IMR-90 (cell line): ENCODE results near the gene CLK4. TPM values are rescaled to one million over a fixed set of nuclear protein-coding genes. Genes with fewer than 3 reads are reported as not detected.

Source experiments
- ATAC-seq: fragments of 200-7000 bp; cut with Tn5 transposase; 2 replicates; pipeline ENCODE4 v1.9.1; 2020; ENCODE audit warnings: low read depth, mild to moderate bottlenecking, moderate library complexity
- BruUV-seq: library from RNA; stranded (reverse); fragments of 400-500 nt; replicated peaks from 2 replicates; lab custom pipeline; 2021; lab: Mats Ljungman, UMichigan
- CTCF ChIA-PET: fragments of 300-600 bp; formaldehyde crosslinking; extraction: SDS; loops from one replicate; lab custom pipeline; 2021; ENCODE audit warnings: antibody characterized with exemption; lab: Yijun Ruan, JAX
- POLR2A ChIA-PET: fragments of 300-600 bp; sonication (Branson Sonifier 250); formaldehyde crosslinking; loops from one replicate; lab custom pipeline; 2022; ENCODE audit warnings: antibody characterized with exemption; ENCODE audit not compliant: unreplicated experiment; lab: Charles Lee
- DNase-seq: peaks from one replicate; pipeline ENCODE4 v3.0.0; 2013
- H2AFZ ChIP-seq: replicated peaks from 2 replicates; pipeline ENCODE3; 2013; ENCODE audit warnings: low read length, mild to moderate bottlenecking; ENCODE audit not compliant: poor library complexity
- H2AK5ac ChIP-seq: 2 replicates; pipeline ENCODE4 v1.6.1; 2013; ENCODE audit warnings: low read depth, low read length, inconsistent platforms
- H2AK9ac ChIP-seq: replicated peaks from 2 replicates; pipeline ENCODE3; 2013; ENCODE audit warnings: mild to moderate bottlenecking, low read depth, low read length, moderate library complexity; ENCODE audit not compliant: poor library complexity
- H2BK120ac ChIP-seq: 2 replicates; pipeline ENCODE4 v1.6.1; 2013; ENCODE audit warnings: low read depth, low read length, inconsistent platforms
- H2BK15ac ChIP-seq: 3 replicates; pipeline ENCODE4 v1.6.1; 2013; ENCODE audit warnings: low read depth, low read length, inconsistent platforms
- H2BK20ac ChIP-seq: 2 replicates; pipeline ENCODE4 v1.6.1; 2013; ENCODE audit warnings: low read depth, mild to moderate bottlenecking, inconsistent platforms, low read length, moderate library complexity
- H2BK5ac ChIP-seq: 2 replicates; pipeline ENCODE4 v1.6.1; 2013; ENCODE audit warnings: mild to moderate bottlenecking, low read depth, low read length, inconsistent platforms; ENCODE audit not compliant: poor library complexity, severe bottlenecking
- H3K14ac ChIP-seq: replicated peaks from 2 replicates; pipeline ENCODE4 v1.6.1; 2013; ENCODE audit warnings: low read depth, low read length, inconsistent platforms
- H3K18ac ChIP-seq: 2 replicates; pipeline ENCODE4 v1.6.1; 2013; ENCODE audit warnings: low read depth, low read length, control low read depth
- H3K23ac ChIP-seq: 2 replicates; pipeline ENCODE4 v1.6.1; 2013; ENCODE audit warnings: low read depth, low read length, inconsistent platforms
- H3K27ac ChIP-seq: 2 replicates; pipeline ENCODE4 v1.5.1; 2013; ENCODE audit warnings: mild to moderate bottlenecking, control low read depth, low read length; ENCODE audit not compliant: insufficient read depth
- H3K27me3 ChIP-seq: 2 replicates; pipeline ENCODE4 v1.6.1; 2013; ENCODE audit warnings: low read length; ENCODE audit not compliant: control insufficient read depth, insufficient read depth
- H3K36me3 ChIP-seq: 2 replicates; pipeline ENCODE4 v1.6.1; 2013; ENCODE audit warnings: low read length, mixed read lengths; ENCODE audit not compliant: control insufficient read depth, insufficient read depth
- H3K4ac ChIP-seq: 2 replicates; pipeline ENCODE4 v1.6.1; 2013; ENCODE audit warnings: low read depth, low read length, inconsistent platforms
- H3K4me1 ChIP-seq: 2 replicates; pipeline ENCODE4 v1.6.1; 2013; ENCODE audit warnings: low read length, mixed read lengths; ENCODE audit not compliant: control insufficient read depth, insufficient read depth
- H3K4me2 ChIP-seq: 2 replicates; pipeline ENCODE4 v1.6.1; 2013; ENCODE audit warnings: low read depth, mild to moderate bottlenecking, control low read depth, low read length, moderate library complexity
- H3K4me3 ChIP-seq: 2 replicates; pipeline ENCODE4 v1.5.1; 2013; ENCODE audit warnings: low read depth, mild to moderate bottlenecking, control low read depth, low read length, moderate library complexity; ENCODE audit not compliant: insufficient read depth
- H3K56ac ChIP-seq: 2 replicates; pipeline ENCODE4 v1.6.1; 2013; ENCODE audit warnings: low read length, inconsistent platforms; ENCODE audit not compliant: insufficient read depth; ENCODE audit errors: extremely low read depth
- H3K79me1 ChIP-seq, 2 experiments: 2 replicates each; pipeline ENCODE4 v1.6.1; 2013; ENCODE audit warnings: low read length in 2 of 2, inconsistent platforms in 1 of 2, low read depth in 1 of 2
- H3K9ac ChIP-seq: 2 replicates; pipeline ENCODE4 v1.6.1; 2013; ENCODE audit warnings: low read depth, low read length, control low read depth
- H3K9me1 ChIP-seq: 2 replicates; pipeline ENCODE4 v1.6.1; 2013; ENCODE audit warnings: low read length, inconsistent platforms; ENCODE audit not compliant: insufficient read depth
- H3K9me3 ChIP-seq: 2 replicates; pipeline ENCODE4 v1.6.1; 2013; ENCODE audit warnings: low read length; ENCODE audit not compliant: control insufficient read depth, insufficient read depth
- H4K20me1 ChIP-seq: 2 replicates; pipeline ENCODE4 v1.6.1; 2013; ENCODE audit warnings: low read length, inconsistent platforms; ENCODE audit not compliant: insufficient read depth
- H4K5ac ChIP-seq: 2 replicates; pipeline ENCODE4 v1.6.1; 2013; ENCODE audit warnings: mild to moderate bottlenecking, low read depth, low read length, control low read depth
- H4K8ac ChIP-seq, 2 experiments: 2 replicates each; pipeline ENCODE4 v1.6.1; 2013; ENCODE audit warnings: low read depth in 2 of 2, low read length in 2 of 2, control low read depth in 1 of 2, inconsistent platforms in 1 of 2
- H4K91ac ChIP-seq: 2 replicates; pipeline ENCODE4 v1.6.1; 2013; ENCODE audit warnings: low read depth, low read length, inconsistent platforms; ENCODE audit not compliant: insufficient read depth
- BHLHE40 ChIP-seq: fragments of 150-350 bp; IDR thresholded peaks from 2 replicates; pipeline ENCODE4 v1.6.1; 2016; ENCODE audit warnings: mild to moderate bottlenecking, low read depth, low read length
- CEBPB ChIP-seq: IDR thresholded peaks from 2 replicates; pipeline ENCODE4 v1.6.1; 2012; ENCODE audit warnings: low read depth, low read length, improper control_type of control experiment
- CHD1 ChIP-seq: IDR thresholded peaks from 2 replicates; pipeline ENCODE4 v1.6.1; 2012; ENCODE audit warnings: low read depth, low read length, improper control_type of control experiment
- MAFK ChIP-seq: IDR thresholded peaks from 2 replicates; pipeline ENCODE4 v1.6.1; 2012; ENCODE audit warnings: low read depth, low read length, improper control_type of control experiment
- WGBS, 2 experiments: methylation state at CpG; one replicate each; pipeline versions ENCODE4 v1.1.5 to v1.1.7; 2013; ENCODE audit warnings: missing lambda C conversion rate in 2 of 2; ENCODE audit not compliant: insufficient read length in 1 of 2; ENCODE audit errors: extremely low coverage in 2 of 2; 5-methylcytosine and 5-hydroxymethylcytosine counted together
- dilution Hi-C: fragments of 300-500 bp; cut with HindIII; formaldehyde crosslinking; loops from one replicate; pipeline ENCODE4 v1.14.3; 2018; ENCODE audit warnings: low sequenced_read_pairs; ENCODE audit not compliant: unreplicated experiment
- in situ Hi-C: fragments of 300-500 bp; cut with MboI; formaldehyde crosslinking; loops from 3 replicates; pipeline ENCODE4 v1.14.3; 2019; ENCODE audit warnings: low sequenced_read_pairs, inconsistent platforms, mixed read lengths
- intact Hi-C: fragments of 100-400 bp; cut with micrococcal nuclease; formaldehyde crosslinking; loops from 2 replicates; pipeline ENCODE4 v1.10.0; 2022
- polyA plus RNA-seq, 3 experiments: library from polyadenylated mRNA; depleted of rRNA; stranded (reverse); fragments of >200 nt; gene quantifications; 2 replicates each; pipeline ENCODE4 v1.2.3, GENCODE V29; 2012; ENCODE audit warnings: low replicate concordance in 1 of 3
- total RNA-seq: library from RNA; depleted of rRNA; stranded (reverse); fragments of >200 nt; gene quantifications from 2 replicates; pipeline ENCODE4 v1.2.3, GENCODE V29; 2012

The CLK4 gene
- total and polyA plus RNA-seq, 2 of the 4 experiments (the other 2 are of a cell fraction) = 8.2 to 11.9 TPM

DNA sequence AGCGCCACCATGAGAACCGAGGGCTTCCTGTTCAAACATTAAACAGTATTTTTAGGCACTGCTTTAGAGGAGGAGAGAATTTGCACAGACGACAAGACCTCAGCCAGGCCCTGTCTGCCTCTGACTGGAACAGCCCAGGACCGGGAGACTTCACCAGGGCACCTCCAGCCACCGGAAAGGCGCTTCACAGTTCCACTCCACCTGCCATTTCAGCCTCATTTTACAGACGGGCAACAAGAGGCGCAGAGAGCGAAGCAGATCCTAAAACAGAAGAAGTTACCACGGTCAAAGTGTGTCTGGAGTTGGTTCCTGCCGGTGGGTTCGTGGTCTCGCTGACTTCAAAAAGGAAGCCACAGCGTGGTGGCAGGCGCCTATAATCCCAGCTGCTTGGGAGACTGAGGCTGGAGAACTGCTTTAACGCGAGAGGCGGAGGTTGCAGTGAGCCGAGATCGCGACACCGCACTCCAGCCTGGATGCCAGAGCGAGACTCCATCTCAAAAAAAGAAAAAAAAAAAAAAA lies 65.0 kb downstream of the CLK4 start:
- H4K5ac ChIP-seq = no peak overlapping the region
- TF ChIP-seq CEBPB = no peak
- TF ChIP-seq CHD1 = no peak
- TF ChIP-seq BHLHE40 = no peak
- TF ChIP-seq MAFK = no peak
- no peak overlapping the region for H3K4me2 ChIP-seq
- no peak overlapping the region for H3K9ac ChIP-seq
- no TSS peak for BruUV-seq
- intact Hi-C loops = no loop called here
- H3K56ac ChIP-seq = no peak overlapping the region
- CTCF ChIA-PET = no interaction called here
- no peak for ATAC-seq
- H2BK20ac ChIP-seq = no peak overlapping the region
- no peaks in the 10 kb centered on the region for H3K27me3 ChIP-seq
- H3K9me3 ChIP-seq = peaks cover 21% of the 10 kb centered on the region
- H3K4me1 ChIP-seq = no peaks in the 10 kb centered on the region
- no peak overlapping the region for H2AK9ac ChIP-seq
- no peak overlapping the region for H4K8ac ChIP-seq
- no peak overlapping the region for H2BK120ac ChIP-seq
- POLR2A ChIA-PET = no interaction called here
- H2BK15ac ChIP-seq = no peak overlapping the region
- no peaks in the 10 kb centered on the region for H4K20me1 ChIP-seq
- no peak overlapping the region for H3K27ac ChIP-seq
- H3K14ac ChIP-seq = no peak overlapping the region
- H4K91ac ChIP-seq = no peak overlapping the region
- WGBS, 2 experiments = 75% methylated on average over 4 of the region's 23 CpGs; no CpG with 5 or more reads in 1 of the 2 experiments
- H2AK5ac ChIP-seq = no peak overlapping the region
- no peak overlapping the region for H3K23ac ChIP-seq
- no peaks in the 10 kb centered on the region for H3K36me3 ChIP-seq
- no peak overlapping the region for H3K4ac ChIP-seq
- in situ Hi-C loops = no loop called here
- no peak overlapping the region for H3K4me3 ChIP-seq
- H2AFZ ChIP-seq = no peak overlapping the region
- H3K9me1 ChIP-seq = no peaks in the 10 kb centered on the region
- dilution Hi-C loops = no loop called here
- no peaks in the 10 kb centered on the region for H3K79me1 ChIP-seq
- no peak for DNase-seq
- H2BK5ac ChIP-seq = no peak overlapping the region
- H3K18ac ChIP-seq = no peak overlapping the region
